Stimulated activated CD8-positive, alpha-beta memory T cell treated with anti-CD3 and anti-CD28 coated beads, Interleukin-2, amount 100 ng/mL, for 48 hours (primary cell): ENCODE measurements around the gene SH3TC1.

Experiments used
- DNase-seq, 2 donors: peaks; one replicate each; pipeline ENCODE4 v3.0.0-alpha.2; 2020; ENCODE audit warnings: low read depth in 2 of 2

Gene SH3TC1

GRCh38 chr4:8180310-8181093 lies 18.6 kb upstream of the SH3TC1 start:
- no peak for DNase-seq

- DNase-seq: no peak
Observed at GRCh38 chr4:8181119-8181518, 18.0 kb upstream of the SH3TC1 start.

- DNase-seq: no peak
Observed at GRCh38 chr4:8181844-8182243, 17.2 kb upstream of the SH3TC1 start.

- DNase-seq: no peak
Observed at GRCh38 chr4:8182294-8182693, 16.8 kb upstream of the SH3TC1 start.

GRCh38 chr4:8182858-8183725 lies 16.0 kb upstream of the SH3TC1 start:
- no peak for DNase-seq

- no peak for DNase-seq
Observed at GRCh38 chr4:8184061-8184460, 15.0 kb upstream of the SH3TC1 start.

- no peak for DNase-seq
Observed at GRCh38 chr4:8185295-8185694, 13.8 kb upstream of the SH3TC1 start.

- no peak for DNase-seq
Observed at GRCh38 chr4:8185930-8186329, 13.2 kb upstream of the SH3TC1 start.

- DNase-seq: no peak
Observed at GRCh38 chr4:8188085-8188484, 11.0 kb upstream of the SH3TC1 start.

GRCh38 chr4:8188743-8189550 lies 10.1 kb upstream of the SH3TC1 start:
- DNase-seq: no peak

- DNase-seq: no peak
Observed at GRCh38 chr4:8189551-8190466, 9.3 kb upstream of the SH3TC1 start.

- DNase-seq: no peak
Observed at GRCh38 chr4:8191136-8191747, 7.8 kb upstream of the SH3TC1 start.

- no peak for DNase-seq
Observed at GRCh38 chr4:8192748-8193738, 6.0 kb upstream of the SH3TC1 start.

GRCh38 chr4:8194306-8195242 lies 4.5 kb upstream of the SH3TC1 start:
- DNase-seq: no peak

- DNase-seq: no peak
Observed at GRCh38 chr4:8195431-8195830, 3.7 kb upstream of the SH3TC1 start.

GRCh38 chr4:8195841-8196458 lies 3.1 kb upstream of the SH3TC1 start:
- no peak for DNase-seq

GRCh38 chr4:8197521-8197920 lies 1.6 kb upstream of the SH3TC1 start:
- DNase-seq: no peak
